Left ventricle myocardium superior (tissue), 1 donor: ENCODE results near the gene ZMYND19. TPM values are rescaled to one million over a fixed set of nuclear protein-coding genes. Genes with fewer than 3 reads are reported as not detected.
"Not testable (repeated sequence)": the region's sequence is repeated elsewhere in the genome, so short reads cannot be mapped to it uniquely, and the experiment has no call there.

Source experiments
- ATAC-seq: fragments of 200-7000 bp; cut with Tn5 transposase; one replicate; pipeline ENCODE4 v1.9.1; 2020; ENCODE audit warnings: mild to moderate bottlenecking, moderate library complexity
- DNase-seq: peaks from one replicate; pipeline ENCODE4 v3.0.0-alpha.2; 2020
- intact Hi-C: fragments of 100-400 bp; cut with micrococcal nuclease; formaldehyde crosslinking; loops from one replicate; pipeline ENCODE4 v1.11.0; 2022
- total RNA-seq: library from RNA; stranded (reverse); fragmentation: NEBNext Ultra II Directional; extraction: Animal tissue kit (Norgen Biotek cat#: 25700); gene quantifications from one replicate; pipeline ENCODE4 v1.2.1, GENCODE V29; 2021
- donor health status: DM: no; HTN: yes; CAD: no; lungs with severe emphysema.

Gene ZMYND19
- total RNA-seq, 1 donor from 2014 or later: 11.6 TPM

DNA sequence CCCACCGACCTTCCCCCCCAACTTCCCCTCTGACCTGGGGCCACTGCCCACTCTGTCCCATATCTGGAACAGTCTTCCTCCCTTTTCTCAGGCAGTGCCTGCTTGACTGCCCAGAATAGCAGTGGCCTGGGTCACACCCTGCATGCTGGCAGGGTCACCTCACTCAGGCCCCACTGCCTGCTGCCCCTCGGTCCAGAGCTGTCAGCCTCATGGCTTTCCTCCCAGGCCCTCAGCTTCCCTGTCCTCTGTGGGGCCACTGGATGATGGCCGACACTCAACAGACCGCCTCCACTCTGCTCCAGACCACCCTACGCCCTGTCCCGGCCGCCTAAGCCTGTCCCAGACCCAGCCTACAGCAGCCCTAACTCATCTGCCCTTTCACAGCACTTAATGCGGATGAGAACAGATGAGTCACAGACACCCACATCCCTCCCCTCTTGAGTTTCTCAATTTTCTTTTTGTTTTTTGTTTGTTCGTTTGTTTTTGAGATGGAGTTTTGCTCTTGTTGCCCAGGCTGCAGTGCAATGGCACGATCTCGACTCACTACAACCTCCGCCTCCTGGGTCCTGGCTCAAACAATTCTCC, 46.0 kb downstream of the ZMYND19 start:
- DNase-seq (no peak), ATAC-seq (no peak)
- intact Hi-C loops: no loop called here

GRCh38 chr9:137543237-137543963, 46.9 kb downstream of the ZMYND19 start:
- DNase-seq (no peak), ATAC-seq (no peak)
- intact Hi-C loops: no loop called here

GRCh38 chr9:137542486-137542885, 47.8 kb downstream of the ZMYND19 start:
- ATAC-seq: no peak
- intact Hi-C loops: no loop called here
- no peak for DNase-seq

GRCh38 chr9:137540536-137540935, 49.8 kb downstream of the ZMYND19 start:
- DNase-seq (no peak), ATAC-seq (no peak)
- intact Hi-C loops: no loop called here

GRCh38 chr9:137538058-137538457, 52.3 kb downstream of the ZMYND19 start:
- no peak for DNase-seq
- intact Hi-C loops: no loop called here
- ATAC-seq: no peak

GRCh38 chr9:137536594-137537131, 53.6 kb downstream of the ZMYND19 start:
- DNase-seq, intact Hi-C loops, ATAC-seq: not testable (repeated sequence)

- ATAC-seq: no peak
- intact Hi-C loops: no loop called here
- DNase-seq: no peak
These were observed 55.2 kb downstream of the ZMYND19 start for GRCh38 chr9:137535120-137535428.

DNA sequence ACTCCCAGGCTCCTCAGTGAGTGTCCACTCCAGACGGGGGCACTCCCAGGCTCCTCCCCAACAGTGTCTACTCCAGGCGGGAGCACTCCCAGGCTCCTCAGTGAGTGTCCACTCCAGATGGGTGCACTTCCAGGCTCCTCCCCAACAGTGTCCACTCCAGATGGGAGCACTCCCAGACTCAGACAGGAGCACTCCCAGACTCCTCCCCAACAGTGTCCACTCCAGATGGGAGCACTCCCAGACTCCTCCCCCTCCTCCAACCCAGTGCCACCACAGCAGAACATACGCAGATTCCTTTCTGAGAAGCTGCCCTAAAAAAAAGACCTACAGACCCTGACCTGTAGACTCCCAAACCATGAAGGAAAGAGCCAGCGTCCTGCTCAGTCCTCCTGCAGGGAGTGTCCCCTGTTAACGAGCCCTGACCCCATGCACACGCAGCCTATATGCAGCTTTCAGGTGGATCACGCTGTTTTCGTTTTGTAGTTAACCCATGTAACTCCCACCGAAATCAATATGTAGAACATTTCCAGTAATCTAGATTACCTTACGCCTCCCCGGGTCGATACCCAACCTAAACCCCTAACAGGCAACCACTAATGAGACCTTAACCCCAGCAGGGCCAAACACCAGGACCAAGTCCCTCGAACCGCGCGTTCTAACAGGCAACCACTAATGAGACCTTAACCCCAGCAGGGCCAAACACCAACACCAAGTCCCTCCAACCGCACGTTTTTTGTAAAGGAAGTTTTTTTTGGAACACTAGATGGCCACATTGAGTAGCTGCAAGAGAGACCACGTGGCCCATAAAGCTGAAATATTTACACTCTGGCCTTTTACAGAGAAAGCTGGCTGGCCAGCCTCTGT, 55.8 kb downstream of the ZMYND19 start:
- intact Hi-C loops: no loop called here
- DNase-seq (no peak), ATAC-seq (peak; percentile 70)

DNA sequence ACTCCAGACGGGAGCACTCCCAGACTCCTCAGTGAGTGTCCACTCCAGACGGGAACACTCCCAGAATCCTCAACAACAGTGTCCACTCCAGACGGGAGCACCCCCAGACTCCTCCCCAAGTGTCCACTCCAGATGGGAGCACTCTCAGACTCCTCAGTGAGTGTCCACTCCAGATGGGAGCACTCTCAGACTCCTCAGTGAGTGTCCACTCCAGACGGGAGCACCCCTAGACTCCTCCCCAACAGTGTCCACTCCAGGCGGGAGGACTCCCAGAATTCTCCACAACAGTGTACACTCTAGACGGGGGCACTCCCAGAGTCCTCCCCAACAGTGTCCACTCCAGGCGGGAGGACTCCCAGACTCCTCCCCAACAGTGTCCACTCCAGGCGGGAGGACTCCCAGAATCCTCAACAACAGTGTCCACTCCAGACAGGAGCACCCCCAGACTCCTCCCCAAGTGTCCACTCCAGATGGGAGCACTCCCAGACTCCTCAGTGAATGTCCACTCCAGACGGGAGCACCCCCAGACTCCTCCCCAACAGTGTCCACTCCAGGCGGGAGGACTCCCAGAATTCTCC, 57.3 kb downstream of the ZMYND19 start:
- ATAC-seq, DNase-seq, intact Hi-C loops: not testable (repeated sequence)

Other genes with a start within 250 kb of the ZMYND19 start
- gene EXD3, start 167.3 kb downstream of the ZMYND19 start, total RNA-seq: 8.3 TPM
- 1.9 TPM for gene NOXA1, start 167.1 kb downstream of the ZMYND19 start, total RNA-seq
- gene ENTPD8, start 149.2 kb downstream of the ZMYND19 start, total RNA-seq: not detected
- gene NSMF, start 131.2 kb downstream of the ZMYND19 start, total RNA-seq: 10.2 TPM
- gene PNPLA7, start 40.1 kb downstream of the ZMYND19 start, total RNA-seq: 10.7 TPM
- gene MRPL41, start 38.6 kb downstream of the ZMYND19 start, total RNA-seq: 228 TPM
- gene DPH7, start 11.6 kb downstream of the ZMYND19 start, total RNA-seq: 21.8 TPM
- gene ARRDC1, start 15.2 kb upstream of the ZMYND19 start, total RNA-seq: 17.3 TPM
- 37.0 TPM for gene EHMT1, start 28.5 kb upstream of the ZMYND19 start, total RNA-seq